DND-41 (cell line): ENCODE results near the gene UGGT2.

Source experiments
- CTCF ChIP-seq: IDR thresholded peaks from 2 replicates; pipeline ENCODE4 v1.5.1; 2012; ENCODE audit warnings: borderline replicate concordance, low read length, moderate library complexity, mild to moderate bottlenecking; ENCODE audit not compliant: poor library complexity, severe bottlenecking; ENCODE audit errors: extremely low read depth
- EZH2 ChIP-seq: IDR thresholded peaks from 3 replicates; pipeline ENCODE4 v1.6.1; 2012; ENCODE audit warnings: borderline replicate concordance, low read depth, mild to moderate bottlenecking, moderate library complexity, low read length, inconsistent platforms; ENCODE audit not compliant: severe bottlenecking

GRCh38 chr13:95893861-95894260, 159.3 kb downstream of the UGGT2 start:
- TF ChIP-seq CTCF (no peak), EZH2 (no peak)
